CD4-positive, alpha-beta T cell treated with Interleukin-2 at 100 ng/mL for 4 hours (primary cell): Measurements from ENCODE around the gene BBIP1.
"Not testable (repeated sequence)": the region's sequence is repeated elsewhere in the genome, so short reads cannot be mapped to it uniquely, and the experiment has no call there.

Source experiments
- DNase-seq: peaks from one replicate; pipeline ENCODE4 v3.0.0-alpha.2; 2020; ENCODE audit warnings: low spot score

Gene BBIP1

GRCh38 chr10:110885932-110886674 is 32.9 kb downstream of the BBIP1 start:
- peak; percentile 38 for DNase-seq

- DNase-seq: no peak
These were observed 35.1 kb downstream of the BBIP1 start for GRCh38 chr10:110883924-110884323.

- no peak for DNase-seq
These were observed 37.1 kb downstream of the BBIP1 start for GRCh38 chr10:110881905-110882304.

- DNase-seq: no peak
These were observed 37.7 kb downstream of the BBIP1 start for GRCh38 chr10:110881247-110881646.

- DNase-seq: no peak
These were observed 39.0 kb downstream of the BBIP1 start for GRCh38 chr10:110880012-110880411.

- no peak for DNase-seq
These were observed 42.2 kb downstream of the BBIP1 start for GRCh38 chr10:110876788-110877187.

- no peak for DNase-seq
These were observed 43.0 kb downstream of the BBIP1 start for GRCh38 chr10:110876000-110876399.

GRCh38 chr10:110873951-110874350 is 45.0 kb downstream of the BBIP1 start:
- DNase-seq: no peak

GRCh38 chr10:110872984-110873923 is 45.7 kb downstream of the BBIP1 start:
- no peak for DNase-seq

- DNase-seq: peak; percentile 80
These were observed 46.6 kb downstream of the BBIP1 start for GRCh38 chr10:110872145-110872983.

- peak; percentile 94 for DNase-seq
These were observed 47.5 kb downstream of the BBIP1 start, which contains the start of gene PDCD4 for GRCh38 chr10:110871298-110872084. PDCD4 (plus strand) TSS chr10:110871928; CDS start chr10:110876028, 4,100 bp downstream.

GRCh38 chr10:110870823-110871297 is 48.1 kb downstream of the BBIP1 start:
- DNase-seq: no peak

- peak; percentile 65 for DNase-seq
These were observed 50.0 kb downstream of the BBIP1 start for GRCh38 chr10:110868981-110869380.

GRCh38 chr10:110867807-110868465 is 51.0 kb downstream of the BBIP1 start:
- no peak for DNase-seq

- not testable (repeated sequence) for DNase-seq
These were observed 51.8 kb downstream of the BBIP1 start for GRCh38 chr10:110867011-110867806.

GRCh38 chr10:110865809-110866482 is 53.0 kb downstream of the BBIP1 start:
- DNase-seq: no peak

GRCh38 chr10:110865186-110865808 is 53.7 kb downstream of the BBIP1 start:
- no peak for DNase-seq

GRCh38 chr10:110864662-110865140 is 54.3 kb downstream of the BBIP1 start:
- peak; percentile 87 for DNase-seq
